ENCODE results near the gene ABTB2. TPM values are rescaled to one million over a fixed set of nuclear protein-coding genes. Genes with fewer than 3 reads are reported as not detected.

Gene ABTB2
- total and polyA plus RNA-seq, 2 donors (not counting 1 experiment from before 2014, with no cell fraction given), result 1.0 to 5.8 TPM

GRCh38 chr11:34275486-34275885, 82.3 kb downstream of the ABTB2 start:
- Histone ChIP-seq H3K27me3 (ENCODE audit: control insufficient read depth, insufficient read depth, low read length) (no peaks in the 10 kb centered on the region), H3K79me2 (ENCODE audit: control insufficient read depth, insufficient read depth, low read length) (no peaks in the 10 kb centered on the region), H4K20me1 (ENCODE audit: control insufficient read depth, extremely low read depth, insufficient read depth, low read length) (no peaks in the 10 kb centered on the region), H3K9me3 (ENCODE audit: control insufficient read depth, insufficient read depth, low read depth, low read length) (no peaks in the 10 kb centered on the region), H3K4me2 (ENCODE audit: extremely low read depth, insufficient read depth, low read length) (no peak overlapping the region), H3K9ac (ENCODE audit: insufficient read depth, low read length) (no peak overlapping the region), H2AFZ (ENCODE audit: low read length) (no peak overlapping the region), H3K27ac (ENCODE audit: insufficient read depth, low read length) (peak overlapping the region; percentile 58), H3K36me3 (ENCODE audit: control insufficient read depth, insufficient read depth, low read length) (no peaks in the 10 kb centered on the region), H3K4me3 (replicated peaks in 1 of 4; ENCODE audit: control extremely low read depth in 1 of 4, insufficient read depth in 1 of 4, low read depth in 3 of 4, low read length in 4 of 4) (no peak overlapping the region), H3K4me1 (ENCODE audit: control insufficient read depth, extremely low read depth, insufficient read depth, low read length) (peaks cover 9% of the 10 kb centered on the region)
- no peak for DNase-seq (ENCODE audit: low read depth in 2 of 2)
- no peak for TF ChIP-seq EZH2 (IDR thresholded peaks at IDR 0.05; ENCODE audit: low read length, missing control alignments)
- no peak for TF ChIP-seq CTCF (conservative IDR thresholded peaks at IDR 0.05 in 1 of 2, IDR thresholded peaks at IDR 0.05 in 1 of 2; ENCODE audit: low read depth in 1 of 2, low read length in 2 of 2)

GRCh38 chr11:34274712-34275398, 83.0 kb downstream of the ABTB2 start:
- Histone ChIP-seq H3K79me2 (ENCODE audit: control insufficient read depth, insufficient read depth, low read length) (no peaks in the 10 kb centered on the region), H3K4me1 (ENCODE audit: control insufficient read depth, extremely low read depth, insufficient read depth, low read length) (peaks cover 9% of the 10 kb centered on the region), H3K27ac (ENCODE audit: insufficient read depth, low read length) (peak overlapping the region; percentile 58), H3K27me3 (ENCODE audit: control insufficient read depth, insufficient read depth, low read length) (no peaks in the 10 kb centered on the region), H3K4me3 (replicated peaks in 1 of 4; ENCODE audit: control extremely low read depth in 1 of 4, insufficient read depth in 1 of 4, low read depth in 3 of 4, low read length in 4 of 4) (no peak overlapping the region), H3K9me3 (ENCODE audit: control insufficient read depth, insufficient read depth, low read depth, low read length) (no peaks in the 10 kb centered on the region), H3K4me2 (ENCODE audit: extremely low read depth, insufficient read depth, low read length) (peak overlapping the region; percentile 3), H2AFZ (ENCODE audit: low read length) (peak overlapping the region; percentile 3), H4K20me1 (ENCODE audit: control insufficient read depth, extremely low read depth, insufficient read depth, low read length) (no peaks in the 10 kb centered on the region), H3K36me3 (ENCODE audit: control insufficient read depth, insufficient read depth, low read length) (no peaks in the 10 kb centered on the region), H3K9ac (ENCODE audit: insufficient read depth, low read length) (no peak overlapping the region)
- peak; percentile 97 to 98 for DNase-seq (ENCODE audit: low read depth in 2 of 2)
- TF ChIP-seq CTCF (conservative IDR thresholded peaks at IDR 0.05 in 1 of 2, IDR thresholded peaks at IDR 0.05 in 1 of 2; ENCODE audit: low read depth in 1 of 2, low read length in 2 of 2) (no peak), EZH2 (IDR thresholded peaks at IDR 0.05; ENCODE audit: low read length, missing control alignments) (no peak)

GRCh38 chr11:34273099-34273498, 84.7 kb downstream of the ABTB2 start:
- H3K9ac ChIP-seq (ENCODE audit: insufficient read depth, low read length), result no peak overlapping the region
- DNase-seq (ENCODE audit: low read depth in 2 of 2), result no peak
- H3K27ac ChIP-seq (ENCODE audit: insufficient read depth, low read length), result no peak overlapping the region
- H3K4me1 ChIP-seq (ENCODE audit: control insufficient read depth, extremely low read depth, insufficient read depth, low read length), result peaks cover 9% of the 10 kb centered on the region
- no peaks in the 10 kb centered on the region for H3K36me3 ChIP-seq (ENCODE audit: control insufficient read depth, insufficient read depth, low read length)
- H3K79me2 ChIP-seq (ENCODE audit: control insufficient read depth, insufficient read depth, low read length), result no peaks in the 10 kb centered on the region
- no peaks in the 10 kb centered on the region for H3K9me3 ChIP-seq (ENCODE audit: control insufficient read depth, insufficient read depth, low read depth, low read length)
- H3K4me3 ChIP-seq (replicated peaks in 1 of 4; ENCODE audit: control extremely low read depth in 1 of 4, insufficient read depth in 1 of 4, low read depth in 3 of 4, low read length in 4 of 4), result no peak overlapping the region
- no peaks in the 10 kb centered on the region for H4K20me1 ChIP-seq (ENCODE audit: control insufficient read depth, extremely low read depth, insufficient read depth, low read length)
- H3K27me3 ChIP-seq (ENCODE audit: control insufficient read depth, insufficient read depth, low read length), result no peaks in the 10 kb centered on the region
- no peak overlapping the region for H2AFZ ChIP-seq (ENCODE audit: low read length)
- TF ChIP-seq CTCF (conservative IDR thresholded peaks at IDR 0.05 in 1 of 2, IDR thresholded peaks at IDR 0.05 in 1 of 2; ENCODE audit: low read depth in 1 of 2, low read length in 2 of 2), result no peak
- no peak for TF ChIP-seq EZH2 (IDR thresholded peaks at IDR 0.05; ENCODE audit: low read length, missing control alignments)
- H3K4me2 ChIP-seq (ENCODE audit: extremely low read depth, insufficient read depth, low read length), result no peak overlapping the region
